ENCODE data around the gene RARRES2.

GRCh38 chr7:150342121-150342408 is 636 bp upstream of the RARRES2 start:
- TF ChIP-seq CTCF (IDR thresholded peaks at IDR 0.05; ENCODE audit: insufficient read depth, low read depth, low read length) (no peak), EZH2 (IDR thresholded peaks at IDR 0.05; ENCODE audit: insufficient read depth, low read length) (no peak)
